ENCODE measurements around the gene EEF1AKMT3.

The EEF1AKMT3 gene

DNA sequence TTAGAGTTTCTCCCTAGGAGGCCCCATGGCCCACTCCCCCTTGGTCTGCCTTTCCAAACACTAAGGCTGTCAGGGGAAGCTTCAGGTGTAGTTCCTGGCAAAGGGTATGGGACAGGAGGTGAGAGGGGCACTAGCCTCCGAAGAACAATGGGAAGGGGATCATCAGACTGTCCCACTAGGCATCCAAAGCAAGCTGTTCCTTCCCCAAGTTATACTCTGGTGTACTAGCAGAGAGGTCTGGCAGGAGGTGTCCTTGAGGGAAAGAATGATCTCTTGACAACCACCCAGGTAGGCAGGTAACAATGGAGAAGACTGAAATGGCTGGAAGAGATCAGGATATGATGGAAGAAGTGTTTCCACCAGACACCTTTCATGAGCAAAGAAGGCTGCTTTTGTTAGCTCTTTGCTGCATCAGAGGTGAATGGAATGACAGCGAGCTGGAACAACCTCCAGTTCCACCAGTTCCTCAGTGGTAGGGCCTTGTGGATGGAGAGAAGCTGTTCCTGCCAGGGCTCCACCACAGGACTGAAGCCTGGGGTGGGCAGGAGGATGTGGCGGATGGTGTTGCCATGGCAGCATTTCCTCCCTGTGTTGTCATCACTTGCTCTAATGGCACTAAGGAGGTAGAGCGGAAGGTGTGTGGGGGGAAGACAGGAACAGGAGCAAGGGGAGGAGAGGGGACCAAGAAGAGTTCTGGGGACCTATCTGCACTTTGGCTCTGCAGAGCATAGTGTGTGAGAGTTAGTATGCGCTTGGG is 31.6 kb upstream of the EEF1AKMT3 start:
- WGBS, 2 donors (ENCODE audit: extremely low coverage in 2 of 2, insufficient read length in 2 of 2, insufficient replicate concordance in 1 of 2): no CpG with 5 or more reads among the region's 5 CpGs

DNA sequence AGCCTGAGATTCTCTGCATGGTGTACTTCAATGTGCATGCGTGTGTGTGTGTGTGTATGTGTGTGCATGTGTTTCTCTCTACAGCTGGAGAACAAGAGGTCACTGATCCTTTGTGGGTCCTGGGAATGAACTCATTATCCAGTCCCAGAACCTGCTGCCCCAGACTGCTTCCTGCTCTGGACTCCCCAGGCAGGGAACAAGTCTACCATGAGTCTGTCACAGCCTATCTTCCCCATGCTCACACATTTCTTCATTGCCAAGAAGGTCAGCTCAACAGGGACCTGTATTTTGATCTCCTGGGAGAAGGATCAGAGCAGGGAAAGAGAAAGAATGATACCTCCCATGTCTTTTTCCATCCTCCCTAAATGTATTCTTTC is 31.0 kb upstream of the EEF1AKMT3 start:
- no peak overlapping the region for H4K8ac ChIP-seq (ENCODE audit: low read depth, low read length)
- H3K9ac ChIP-seq (ENCODE audit: low read depth, low read length, poor library complexity): no peak overlapping the region
- H2BK12ac ChIP-seq (ENCODE audit: low read length): no peak overlapping the region
- peaks cover 16 to 36% of the 10 kb centered on the region in 2 donors for H3K4me1 ChIP-seq (ENCODE audit: control insufficient read depth in 2 of 2, insufficient read depth in 1 of 2, low read depth in 1 of 2, low read length in 2 of 2)
- no peak overlapping the region for H4K91ac ChIP-seq (ENCODE audit: low read depth, low read length, poor library complexity)
- H2AK5ac ChIP-seq (ENCODE audit: low read depth, low read length): no peak overlapping the region
- H3K27ac ChIP-seq (replicated peaks; ENCODE audit: low read length): no peak overlapping the region
- H3K79me1 ChIP-seq (ENCODE audit: low read depth, low read length): no peaks in the 10 kb centered on the region
- H3K23ac ChIP-seq (ENCODE audit: low read depth, low read length, poor library complexity): no peak overlapping the region
- no peak overlapping the region for H2AFZ ChIP-seq (ENCODE audit: low read length)
- no peak overlapping the region for H3K4me3 ChIP-seq (ENCODE audit: low read length in 2 of 2)
- no peak overlapping the region for H3K4me2 ChIP-seq (ENCODE audit: insufficient read depth, low read length, poor library complexity, severe bottlenecking)
- H3K27me3 ChIP-seq (ENCODE audit: control insufficient read depth in 3 of 3, insufficient read depth in 3 of 3, low read depth in 1 of 3, low read length in 3 of 3): peaks cover 3 to 51% (median 21%) of the 10 kb centered on the region in 3 experiments
- H3K4ac ChIP-seq (ENCODE audit: low read length): no peak overlapping the region
- no peak overlapping the region for H3K14ac ChIP-seq (ENCODE audit: low read length)
- peaks cover 0 to 4% of the 10 kb centered on the region in 2 donors for H3K9me3 ChIP-seq (replicated peaks in 1 of 2; ENCODE audit: control insufficient read depth in 2 of 2, insufficient read depth in 1 of 2, low read depth in 1 of 2, low read length in 2 of 2)
- no peak overlapping the region for H3K18ac ChIP-seq (ENCODE audit: low read length)
- peaks cover under 1 to 10% of the 10 kb centered on the region in 2 donors for H3K36me3 ChIP-seq (replicated peaks in 1 of 2; ENCODE audit: control insufficient read depth in 2 of 2, insufficient read depth in 2 of 2, low read length in 2 of 2)
- H2BK15ac ChIP-seq (ENCODE audit: low read length): no peak overlapping the region
- no CpG with 5 or more reads among the region's 1 CpG for WGBS, 2 donors (ENCODE audit: extremely low coverage in 2 of 2, insufficient read length in 2 of 2, insufficient replicate concordance in 1 of 2)
- no peak for DNase-seq (ENCODE audit: low spot score)
- H2BK120ac ChIP-seq (ENCODE audit: low read depth, low read length): no peak overlapping the region
- no peak overlapping the region for H2BK5ac ChIP-seq (ENCODE audit: low read length)

More for the DNA sequence above, 31.6 kb upstream of the EEF1AKMT3 start:
- Histone ChIP-seq H3K14ac (ENCODE audit: low read length) (no peak overlapping the region), H3K27ac (replicated peaks; ENCODE audit: low read length) (no peak overlapping the region), H3K4me3 (ENCODE audit: low read length in 2 of 2) (peak overlapping the region in 1 of 2 donors; percentile 45), H4K8ac (ENCODE audit: low read depth, low read length) (no peak overlapping the region), H3K9ac (ENCODE audit: low read depth, low read length, poor library complexity) (no peak overlapping the region), H4K91ac (ENCODE audit: low read depth, low read length, poor library complexity) (no peak overlapping the region), H2BK120ac (ENCODE audit: low read depth, low read length) (no peak overlapping the region), H3K27me3 (ENCODE audit: control insufficient read depth in 3 of 3, insufficient read depth in 3 of 3, low read depth in 1 of 3, low read length in 3 of 3) (peaks cover 3 to 56% (median 24%) of the 10 kb centered on the region in 3 experiments), H3K23ac (ENCODE audit: low read depth, low read length, poor library complexity) (no peak overlapping the region), H2AK5ac (ENCODE audit: low read depth, low read length) (no peak overlapping the region), H3K4me2 (ENCODE audit: insufficient read depth, low read length, poor library complexity, severe bottlenecking) (no peak overlapping the region), H3K4ac (ENCODE audit: low read length) (no peak overlapping the region), H2BK15ac (ENCODE audit: low read length) (peak overlapping the region; percentile 7), H3K9me3 (replicated peaks in 1 of 2; ENCODE audit: control insufficient read depth in 2 of 2, insufficient read depth in 1 of 2, low read depth in 1 of 2, low read length in 2 of 2) (peaks cover 0 to 4% of the 10 kb centered on the region in 2 donors), H3K18ac (ENCODE audit: low read length) (no peak overlapping the region), H2AFZ (ENCODE audit: low read length) (no peak overlapping the region), H3K79me1 (ENCODE audit: low read depth, low read length) (no peaks in the 10 kb centered on the region), H3K4me1 (ENCODE audit: control insufficient read depth in 2 of 2, insufficient read depth in 1 of 2, low read depth in 1 of 2, low read length in 2 of 2) (peaks cover 16 to 32% of the 10 kb centered on the region in 2 donors), H3K36me3 (replicated peaks in 1 of 2; ENCODE audit: control insufficient read depth in 2 of 2, insufficient read depth in 2 of 2, low read length in 2 of 2) (peaks cover 0 to 4% of the 10 kb centered on the region in 2 donors), H2BK12ac (ENCODE audit: low read length) (no peak overlapping the region), H2BK5ac (ENCODE audit: low read length) (no peak overlapping the region)
- no peak for DNase-seq (ENCODE audit: low spot score)

DNA sequence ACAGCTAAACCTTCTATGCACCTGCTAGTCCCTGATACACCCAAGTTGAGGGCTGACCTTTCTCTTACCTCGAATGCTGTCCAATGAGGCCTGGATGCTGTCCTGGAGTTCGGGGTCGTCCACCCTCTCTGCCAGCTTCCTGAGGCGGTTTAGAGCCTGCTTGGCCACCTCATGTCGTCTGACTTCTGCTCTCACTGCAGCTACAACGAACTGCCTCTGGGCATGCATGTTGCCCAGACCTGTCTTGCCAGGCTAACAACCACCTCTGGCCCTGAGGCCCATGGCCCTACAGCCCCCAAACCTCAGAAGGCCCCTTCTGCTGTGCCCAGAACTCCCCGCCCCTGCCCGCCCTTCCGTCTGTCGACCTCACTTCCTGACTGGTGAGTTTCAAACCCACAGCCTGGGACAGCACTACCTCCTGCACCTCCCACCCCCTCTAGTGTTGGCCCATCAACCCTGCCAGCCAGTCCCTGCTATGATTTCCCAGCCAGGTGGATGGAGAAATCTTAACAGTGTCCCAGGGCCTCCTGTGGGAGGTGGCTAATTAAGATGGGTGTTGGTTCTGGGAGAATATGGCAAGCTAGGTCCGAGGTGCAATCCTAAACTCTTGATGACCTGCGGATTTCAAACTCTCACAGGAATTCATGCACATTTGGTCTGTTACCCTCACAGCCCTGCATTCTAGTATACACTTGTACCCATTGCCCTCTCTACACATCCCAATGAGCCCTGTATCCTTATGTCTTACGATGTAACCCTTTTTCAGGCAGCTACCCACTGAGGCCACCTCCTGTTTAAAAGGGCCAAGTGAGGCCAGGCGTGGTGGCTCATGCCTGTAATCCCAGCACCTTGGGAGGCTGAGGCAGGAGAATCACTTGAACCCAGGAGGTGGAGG is 30.3 kb upstream of the EEF1AKMT3 start:
- no CpG with 5 or more reads among the region's 14 CpGs for WGBS, 2 donors (ENCODE audit: extremely low coverage in 2 of 2, insufficient read length in 2 of 2, insufficient replicate concordance in 1 of 2)
- Histone ChIP-seq H2BK12ac (ENCODE audit: low read length) (no peak overlapping the region), H3K9me3 (replicated peaks in 1 of 2; ENCODE audit: control insufficient read depth in 2 of 2, insufficient read depth in 1 of 2, low read depth in 1 of 2, low read length in 2 of 2) (no peaks in the 10 kb centered on the region), H3K4me3 (ENCODE audit: low read length in 2 of 2) (no peak overlapping the region), H3K27ac (replicated peaks; ENCODE audit: low read length) (no peak overlapping the region), H2BK120ac (ENCODE audit: low read depth, low read length) (no peak overlapping the region), H2AK5ac (ENCODE audit: low read depth, low read length) (peak overlapping the region; percentile 41), H2BK5ac (ENCODE audit: low read length) (peak overlapping the region; percentile 26), H3K27me3 (ENCODE audit: control insufficient read depth in 3 of 3, insufficient read depth in 3 of 3, low read depth in 1 of 3, low read length in 3 of 3) (peaks cover 0 to 44% (median 14%) of the 10 kb centered on the region in 3 experiments), H3K18ac (ENCODE audit: low read length) (no peak overlapping the region), H3K4me1 (ENCODE audit: control insufficient read depth in 2 of 2, insufficient read depth in 1 of 2, low read depth in 1 of 2, low read length in 2 of 2) (peaks cover 13 to 31% of the 10 kb centered on the region in 2 donors), H3K14ac (ENCODE audit: low read length) (no peak overlapping the region), H3K36me3 (replicated peaks in 1 of 2; ENCODE audit: control insufficient read depth in 2 of 2, insufficient read depth in 2 of 2, low read length in 2 of 2) (peaks cover 5 to 17% of the 10 kb centered on the region in 2 donors), H3K79me1 (ENCODE audit: low read depth, low read length) (no peaks in the 10 kb centered on the region), H4K91ac (ENCODE audit: low read depth, low read length, poor library complexity) (no peak overlapping the region), H3K9ac (ENCODE audit: low read depth, low read length, poor library complexity) (no peak overlapping the region), H2AFZ (ENCODE audit: low read length) (no peak overlapping the region), H3K4me2 (ENCODE audit: insufficient read depth, low read length, poor library complexity, severe bottlenecking) (no peak overlapping the region), H2BK15ac (ENCODE audit: low read length) (no peak overlapping the region), H4K8ac (ENCODE audit: low read depth, low read length) (no peak overlapping the region), H3K23ac (ENCODE audit: low read depth, low read length, poor library complexity) (no peak overlapping the region), H3K4ac (ENCODE audit: low read length) (no peak overlapping the region)
- no peak for DNase-seq (ENCODE audit: low spot score)

DNA sequence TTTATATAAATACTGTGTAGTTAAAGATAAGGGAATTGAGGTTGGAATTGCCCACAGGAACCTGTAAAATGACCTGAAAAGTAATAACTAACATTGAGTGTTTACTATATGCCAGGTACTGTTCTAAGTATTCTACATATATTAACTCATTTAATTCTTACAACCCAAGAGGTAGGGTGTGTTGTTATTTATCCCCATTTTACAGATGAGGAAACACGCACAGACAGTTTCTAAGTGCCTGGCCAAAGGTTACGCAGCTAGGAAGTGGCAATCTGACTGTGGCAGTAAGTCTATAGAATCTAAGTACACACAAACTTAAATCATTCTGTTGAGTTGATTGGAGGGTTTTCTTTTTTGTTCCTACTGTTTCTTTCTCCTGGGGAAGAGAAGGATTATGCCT is 28.6 kb upstream of the EEF1AKMT3 start:
- Histone ChIP-seq H2AFZ (ENCODE audit: low read length) (no peak overlapping the region), H3K14ac (ENCODE audit: low read length) (no peak overlapping the region), H3K23ac (ENCODE audit: low read depth, low read length, poor library complexity) (no peak overlapping the region), H3K9me3 (replicated peaks in 1 of 2; ENCODE audit: control insufficient read depth in 2 of 2, insufficient read depth in 1 of 2, low read depth in 1 of 2, low read length in 2 of 2) (no peaks in the 10 kb centered on the region), H3K4me3 (ENCODE audit: low read length in 2 of 2) (peak overlapping the region in 1 of 2 donors; percentile 87), H3K4ac (ENCODE audit: low read length) (no peak overlapping the region), H2AK5ac (ENCODE audit: low read depth, low read length) (no peak overlapping the region), H4K8ac (ENCODE audit: low read depth, low read length) (no peak overlapping the region), H4K91ac (ENCODE audit: low read depth, low read length, poor library complexity) (no peak overlapping the region), H2BK12ac (ENCODE audit: low read length) (no peak overlapping the region), H3K18ac (ENCODE audit: low read length) (no peak overlapping the region), H2BK15ac (ENCODE audit: low read length) (no peak overlapping the region), H3K36me3 (replicated peaks in 1 of 2; ENCODE audit: control insufficient read depth in 2 of 2, insufficient read depth in 2 of 2, low read length in 2 of 2) (peaks cover 13 to 32% of the 10 kb centered on the region in 2 donors), H3K79me1 (ENCODE audit: low read depth, low read length) (no peaks in the 10 kb centered on the region), H3K4me2 (ENCODE audit: insufficient read depth, low read length, poor library complexity, severe bottlenecking) (no peak overlapping the region), H2BK5ac (ENCODE audit: low read length) (no peak overlapping the region), H3K4me1 (ENCODE audit: control insufficient read depth in 2 of 2, insufficient read depth in 1 of 2, low read depth in 1 of 2, low read length in 2 of 2) (peaks cover 12 to 31% of the 10 kb centered on the region in 2 donors), H3K9ac (ENCODE audit: low read depth, low read length, poor library complexity) (no peak overlapping the region), H3K27ac (replicated peaks; ENCODE audit: low read length) (no peak overlapping the region), H2BK120ac (ENCODE audit: low read depth, low read length) (no peak overlapping the region), H3K27me3 (ENCODE audit: control insufficient read depth in 3 of 3, insufficient read depth in 3 of 3, low read depth in 1 of 3, low read length in 3 of 3) (peaks cover 0 to 31% (median 4%) of the 10 kb centered on the region in 3 experiments)
- no CpG with 5 or more reads among the region's 2 CpGs for WGBS, 2 donors (ENCODE audit: extremely low coverage in 2 of 2, insufficient read length in 2 of 2, insufficient replicate concordance in 1 of 2)
- no peak for DNase-seq (ENCODE audit: low spot score)
